NCI-H524 (cell line): ENCODE results near the gene TARP.

Source experiments
- DNase-seq, 2 experiments: peaks; one replicate each; lab custom pipeline; 2025; lab: John Stamatoyannopoulos, UW

Gene TARP

GRCh38 chr7:38273286-38273995 lies at the start of gene TARP:
Gene TARP (minus strand): TSS chr7:38273636.
- no peak for DNase-seq

GRCh38 chr7:38323156-38323555 lies 49.7 kb upstream of the TARP start:
- no peak for DNase-seq

- no peak for DNase-seq
These were observed 49.0 kb upstream of the TARP start for GRCh38 chr7:38322461-38322860.

DNA sequence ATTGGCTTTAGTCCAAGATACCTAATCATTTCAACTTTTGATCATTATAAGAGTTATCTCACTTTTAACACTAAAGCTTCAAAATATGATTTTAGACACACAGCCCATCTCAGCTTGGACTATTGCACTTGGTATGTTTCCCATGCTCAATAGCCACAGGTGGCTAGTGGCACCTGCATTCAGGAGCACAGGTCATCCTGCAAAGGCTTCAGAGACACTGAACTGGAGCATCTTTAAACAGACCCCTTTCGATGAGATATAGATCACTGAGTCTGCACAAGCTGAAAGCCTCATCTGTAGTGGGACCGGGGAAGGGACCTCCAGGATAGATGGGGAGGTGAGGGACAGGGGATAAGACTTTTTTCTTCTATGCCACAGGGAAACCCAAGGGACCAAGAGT lies 48.5 kb upstream of the TARP start:
- DNase-seq, result no peak

DNA sequence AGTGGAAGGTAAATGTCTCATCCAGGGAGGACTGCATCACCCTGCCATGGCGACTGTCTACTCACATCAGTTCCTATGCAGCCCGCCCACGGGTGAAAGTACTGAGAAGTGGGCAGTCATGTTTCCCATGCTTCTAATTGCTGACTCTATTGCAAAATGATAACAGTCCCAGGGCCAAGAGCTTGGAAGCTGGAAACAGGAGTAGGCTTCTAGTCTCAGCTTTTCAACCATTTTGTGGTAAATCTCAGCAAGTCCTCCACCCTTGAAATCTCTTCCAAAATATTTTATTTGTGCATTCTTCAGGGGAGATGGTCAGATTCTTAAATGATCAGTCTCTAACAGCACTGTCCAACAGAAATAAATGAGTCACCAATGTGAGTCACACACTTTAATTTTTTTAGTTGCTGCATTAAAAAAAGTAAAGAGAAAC lies 48.1 kb upstream of the TARP start:
- DNase-seq, result no peak

GRCh38 chr7:38321050-38321449 lies 47.6 kb upstream of the TARP start:
- no peak for DNase-seq

GRCh38 chr7:38319873-38320272 lies 46.4 kb upstream of the TARP start:
- no peak for DNase-seq

DNA sequence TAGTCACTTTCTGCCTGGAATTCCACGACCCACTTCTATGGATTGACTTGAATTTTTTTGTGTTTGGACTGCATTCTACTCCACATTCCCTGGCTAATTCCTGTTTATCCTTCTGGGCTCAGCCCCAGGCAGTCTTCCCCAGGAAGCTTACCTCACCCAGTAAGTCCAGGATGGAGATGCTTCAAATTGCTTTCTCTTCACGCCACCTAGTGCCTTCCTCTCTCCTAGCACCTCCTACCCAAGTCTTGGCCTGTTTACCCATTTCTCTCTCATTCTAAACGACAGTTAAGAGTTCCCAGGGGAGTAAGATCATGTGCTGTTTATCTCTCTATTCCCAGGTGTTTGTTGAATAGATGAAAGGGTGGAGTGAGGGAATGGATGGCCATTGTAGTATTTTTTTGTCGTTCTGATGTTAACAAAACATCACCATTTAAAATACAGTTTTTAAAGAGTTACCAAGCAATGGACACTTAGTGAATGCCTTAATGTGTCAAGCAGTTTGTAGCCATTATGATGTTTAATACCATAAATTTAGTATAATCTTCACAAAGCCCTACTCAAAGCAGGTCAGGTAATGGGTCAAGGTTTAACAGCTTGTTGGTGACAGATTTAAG lies 45.5 kb upstream of the TARP start:
- peak; percentile 86 to 89 for DNase-seq

DNA sequence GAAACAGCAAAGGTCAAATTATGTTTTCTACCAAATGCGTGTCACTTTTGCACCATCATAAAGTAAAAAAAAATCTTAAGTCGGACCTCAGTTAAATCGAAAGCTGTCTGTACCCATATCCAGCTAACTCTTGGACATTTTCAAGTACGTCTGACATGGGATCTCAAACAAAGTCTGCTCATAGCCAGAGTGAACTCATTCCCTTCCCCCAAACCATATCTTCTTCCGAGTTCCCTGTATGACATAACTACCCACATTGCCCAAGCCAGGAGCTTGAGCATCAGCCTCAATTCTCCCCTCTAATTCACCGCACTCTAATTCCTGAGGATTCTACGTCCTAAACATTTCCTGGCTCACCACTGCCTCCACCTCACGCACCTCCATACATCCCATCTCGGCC lies 44.8 kb upstream of the TARP start:
- DNase-seq, result no peak

DNA sequence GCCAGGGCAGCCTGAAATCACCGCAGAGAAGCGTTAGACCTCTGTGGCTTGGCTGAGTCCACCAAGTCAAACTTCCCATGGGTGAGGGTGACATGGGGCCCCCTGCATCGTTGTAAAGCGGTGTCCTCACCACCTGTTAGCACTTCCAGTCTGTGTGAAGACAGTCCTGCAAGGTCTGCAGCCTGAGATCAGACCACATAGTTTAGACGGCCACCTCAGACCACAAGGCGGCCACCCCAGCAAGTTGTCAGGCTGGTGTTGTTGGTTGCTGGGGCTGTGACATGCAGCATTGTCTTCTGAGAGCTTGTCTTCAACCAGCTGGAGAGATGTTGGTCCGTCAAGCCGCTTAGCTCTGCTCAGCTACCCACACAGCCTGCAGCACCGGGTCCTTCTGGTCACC lies 44.1 kb upstream of the TARP start:
- no peak for DNase-seq

DNA sequence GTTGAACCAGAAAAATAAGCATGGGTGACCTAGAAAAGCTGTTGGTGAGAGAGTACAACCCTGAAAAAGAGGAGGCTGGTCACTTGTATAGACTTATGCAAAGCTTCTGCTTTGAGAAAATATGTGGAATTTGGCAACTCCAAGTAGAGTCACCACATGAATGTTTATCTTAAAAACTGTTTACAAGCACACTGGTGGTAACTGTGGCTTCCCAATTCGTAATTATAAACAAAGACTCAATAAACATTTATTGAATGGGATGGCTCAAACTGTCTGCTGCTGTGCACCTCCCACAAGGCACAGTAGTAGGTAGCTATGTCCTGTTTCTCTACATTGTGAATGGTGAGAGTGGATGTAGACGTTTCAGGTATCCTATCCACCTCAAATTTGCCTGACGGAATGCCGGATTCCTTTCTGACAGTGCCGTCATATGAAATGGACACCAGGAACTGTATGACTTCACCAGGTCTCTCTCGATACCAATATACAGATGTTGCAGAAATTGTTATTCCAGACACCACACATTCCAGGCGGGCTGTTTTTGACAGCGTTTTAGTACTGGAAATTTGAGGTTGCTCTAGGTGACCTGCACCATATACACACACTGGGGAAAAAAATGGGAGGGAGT lies 43.4 kb upstream of the TARP start:
- DNase-seq, result no peak

GRCh38 chr7:38315410-38315809 lies 42.0 kb upstream of the TARP start:
- no peak for DNase-seq

- peak; percentile 54 to 80 for DNase-seq
These were observed 39.4 kb upstream of the TARP start for GRCh38 chr7:38312821-38313220.

GRCh38 chr7:38311329-38311937 lies 38.0 kb upstream of the TARP start:
- DNase-seq, result peak; percentile 55 to 74

GRCh38 chr7:38310591-38311101 lies 37.2 kb upstream of the TARP start:
- no peak for DNase-seq

- DNase-seq, result no peak
These were observed 36.1 kb upstream of the TARP start for GRCh38 chr7:38309555-38309954.

- no peak for DNase-seq
These were observed 34.7 kb upstream of the TARP start for GRCh38 chr7:38308140-38308539.

GRCh38 chr7:38307640-38308039 lies 34.2 kb upstream of the TARP start:
- no peak for DNase-seq

- DNase-seq, result no peak
These were observed 33.5 kb upstream of the TARP start for GRCh38 chr7:38306914-38307313.

DNA sequence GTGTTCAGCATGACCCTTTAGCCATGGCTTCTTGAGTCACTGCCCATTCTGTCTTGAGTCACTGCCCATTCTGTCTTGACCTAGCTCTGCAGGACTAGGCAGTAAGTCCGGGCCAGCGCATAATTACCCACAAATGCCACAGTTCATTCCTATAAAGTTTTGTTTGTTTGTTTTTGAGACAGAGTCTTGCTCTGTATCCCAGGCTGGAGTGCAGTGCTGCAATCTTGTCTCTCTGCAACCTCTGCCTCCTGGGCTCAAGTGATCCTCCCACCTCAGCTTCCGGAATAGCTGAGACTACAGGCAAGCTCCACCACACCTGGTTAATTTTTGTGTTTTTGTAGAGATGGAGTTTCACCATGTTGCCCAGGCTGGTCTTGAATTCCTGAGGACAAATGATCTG lies 32.7 kb upstream of the TARP start:
- no peak for DNase-seq

DNA sequence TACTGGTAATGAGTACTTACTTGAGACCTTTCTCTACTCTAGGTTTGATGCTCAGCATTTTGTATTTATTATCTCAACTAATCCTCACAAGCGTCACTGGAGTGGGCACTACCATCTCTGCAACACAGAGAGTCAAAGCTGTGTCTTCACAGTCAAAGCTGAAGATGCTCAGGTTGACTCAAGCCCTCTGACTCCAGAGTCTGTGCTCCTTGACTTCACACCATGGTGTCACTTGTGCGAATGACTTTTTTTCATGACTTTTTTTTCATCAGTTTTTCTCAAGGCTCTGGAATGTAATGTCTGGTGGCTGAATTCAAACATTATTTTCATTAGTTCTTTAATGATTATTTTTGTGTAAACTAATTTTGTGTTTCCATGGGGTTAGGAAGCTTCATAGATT lies 30.4 kb upstream of the TARP start:
- no peak for DNase-seq

DNA sequence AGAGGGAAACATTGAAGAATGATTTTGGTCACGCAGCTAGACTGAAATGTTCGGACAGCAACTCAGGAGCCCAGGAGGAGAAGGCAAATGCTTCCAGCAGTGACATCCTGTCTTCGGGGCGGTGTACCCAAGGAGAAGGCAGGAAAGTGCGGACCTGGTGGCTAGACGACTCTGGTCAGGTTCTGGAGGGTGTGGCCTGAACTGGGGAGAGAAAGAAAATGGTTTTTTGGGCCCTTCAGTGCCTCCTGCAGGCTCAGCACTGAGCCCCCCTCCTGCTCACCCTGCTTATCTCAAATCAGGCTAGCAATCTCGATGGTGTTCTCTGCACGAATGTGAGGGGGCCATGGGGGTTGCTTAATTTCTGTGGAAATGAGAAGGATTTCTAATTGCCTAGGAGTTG lies 26.7 kb upstream of the TARP start:
- no peak for DNase-seq
